ENCODE measurements around the gene CD300A. TPM values are rescaled to one million over a fixed set of nuclear protein-coding genes. Genes with fewer than 3 reads are reported as not detected.

The CD300A gene
- total and polyA plus RNA-seq, 2 donors (not counting 1 experiment from before 2014, with no cell fraction given), result 2.4 to 5.7 TPM

GRCh38 chr17:74445158-74445557, 21.3 kb upstream of the CD300A start:
- ChIA-PET CTCF (interaction anchor here (1.7 to 3.4 kb wide), 4 partner anchors 8 to 78 kb away, joined by 6 to 25 read pairs (median 10); partner anchors contain the start of gene GPR142), POLR2A (no interaction called here)
- no peak overlapping the region for H3K4me2 ChIP-seq (replicated peaks; ENCODE audit: low read depth, low read length, poor library complexity, severe bottlenecking)
- DNase-seq (no peak), ATAC-seq (ENCODE audit: low read depth) (no peak)
- H3K27me3 Mint-ChIP-seq, result peaks cover 9% of the 10 kb centered on the region
- H3K4me1 ChIP-seq (ENCODE audit: control insufficient read depth in 2 of 2, insufficient read depth in 2 of 2, low read length in 2 of 2), result peaks cover 15 to 22% of the 10 kb centered on the region in 2 donors
- H3K9me3 ChIP-seq (ENCODE audit: control extremely low read depth in 1 of 3, control insufficient read depth in 2 of 3, insufficient read depth in 1 of 3, low read length in 2 of 3), result peaks cover 0 to 20% (median 0%) of the 10 kb centered on the region in 3 donors
- no peaks in the 10 kb centered on the region for H3K79me2 ChIP-seq (ENCODE audit: control insufficient read depth, insufficient read depth, low read length)
- no peak overlapping the region for H3K9ac ChIP-seq (ENCODE audit: low read length)
- H3K27ac ChIP-seq (ENCODE audit: low read length in 2 of 2), result no peak overlapping the region
- no peak overlapping the region for H3K4me3 ChIP-seq (ENCODE audit: control extremely low read depth in 1 of 5, extremely low read depth in 1 of 5, insufficient read depth in 1 of 5, low read depth in 2 of 5, low read length in 4 of 5)
- WGBS (ENCODE audit: insufficient coverage), result 100% methylated on average over 1 of the region's 7 CpGs
- H3K27me3 ChIP-seq (replicated peaks in 1 of 4; ENCODE audit: control extremely low read depth in 1 of 4, control insufficient read depth in 3 of 4, insufficient read depth in 4 of 4, low read length in 3 of 4), result peaks cover 0 to 7% (median 0%) of the 10 kb centered on the region in 4 experiments
- H3K4me1 Mint-ChIP-seq, result peaks cover 18% of the 10 kb centered on the region
- intact Hi-C loops (cut with micrococcal nuclease), result no loop called here
- no peak overlapping the region for H2AFZ ChIP-seq (ENCODE audit: insufficient read depth, low read depth, low read length, poor library complexity, severe bottlenecking)
- H3K9me3 Mint-ChIP-seq (ENCODE audit: insufficient read depth), result no peaks in the 10 kb centered on the region
- H3K4me3 Mint-ChIP-seq, result no peak overlapping the region
- H3K36me3 ChIP-seq (replicated peaks in 1 of 2; ENCODE audit: control extremely low read depth in 1 of 2, control insufficient read depth in 1 of 2, extremely low read depth in 1 of 2, insufficient read depth in 2 of 2, low read length in 1 of 2), result no peaks in the 10 kb centered on the region
- H4K20me1 ChIP-seq (ENCODE audit: control insufficient read depth, insufficient read depth, low read length, poor library complexity, severe bottlenecking), result no peaks in the 10 kb centered on the region
- no peak for TF ChIP-seq EZH2 (IDR thresholded peaks at IDR 0.05; ENCODE audit: borderline replicate concordance, insufficient read depth, low read depth, low read length, poor library complexity, severe bottlenecking)
- no peak for TF ChIP-seq CTCF (IDR thresholded peaks at IDR 0.05)
- H3K27ac Mint-ChIP-seq, result no peak overlapping the region

- ChIA-PET CTCF (interaction anchor here (1.8 kb wide), 1 partner anchor 11 kb away, joined by 11 read pairs; no protein-coding TSS in a partner anchor), POLR2A (no interaction called here)
- peaks cover 15% of the 10 kb centered on the region for H3K4me1 Mint-ChIP-seq
- WGBS (ENCODE audit: insufficient coverage), result 34% methylated on average over 24 of the region's 31 CpGs
- H3K9me3 Mint-ChIP-seq (ENCODE audit: insufficient read depth), result no peaks in the 10 kb centered on the region
- peaks cover 0 to 8% (median 0%) of the 10 kb centered on the region in 4 experiments for H3K27me3 ChIP-seq (replicated peaks in 1 of 4; ENCODE audit: control extremely low read depth in 1 of 4, control insufficient read depth in 3 of 4, insufficient read depth in 4 of 4, low read length in 3 of 4)
- H3K27ac ChIP-seq (ENCODE audit: low read length in 2 of 2), result no peak overlapping the region
- no peak overlapping the region for H3K4me2 ChIP-seq (replicated peaks; ENCODE audit: low read depth, low read length, poor library complexity, severe bottlenecking)
- H3K36me3 ChIP-seq (replicated peaks in 1 of 2; ENCODE audit: control extremely low read depth in 1 of 2, control insufficient read depth in 1 of 2, extremely low read depth in 1 of 2, insufficient read depth in 2 of 2, low read length in 1 of 2), result no peaks in the 10 kb centered on the region
- DNase-seq, result no peak
- no peak for TF ChIP-seq CTCF (IDR thresholded peaks at IDR 0.05)
- no peak for TF ChIP-seq EZH2 (IDR thresholded peaks at IDR 0.05; ENCODE audit: borderline replicate concordance, insufficient read depth, low read depth, low read length, poor library complexity, severe bottlenecking)
- intact Hi-C loops (cut with micrococcal nuclease), result no loop called here
- no peaks in the 10 kb centered on the region for H3K79me2 ChIP-seq (ENCODE audit: control insufficient read depth, insufficient read depth, low read length)
- no peak overlapping the region for H3K27ac Mint-ChIP-seq
- no peak for ATAC-seq (ENCODE audit: low read depth)
- peaks cover 14% of the 10 kb centered on the region for H3K27me3 Mint-ChIP-seq
- H3K9ac ChIP-seq (ENCODE audit: low read length), result no peak overlapping the region
- peaks cover 0 to 10% (median 0%) of the 10 kb centered on the region in 3 donors for H3K9me3 ChIP-seq (ENCODE audit: control extremely low read depth in 1 of 3, control insufficient read depth in 2 of 3, insufficient read depth in 1 of 3, low read length in 2 of 3)
- no peak overlapping the region for H3K4me3 ChIP-seq (ENCODE audit: control extremely low read depth in 1 of 5, extremely low read depth in 1 of 5, insufficient read depth in 1 of 5, low read depth in 2 of 5, low read length in 4 of 5)
- H3K4me1 ChIP-seq (ENCODE audit: control insufficient read depth in 2 of 2, insufficient read depth in 2 of 2, low read length in 2 of 2), result peaks cover 15 to 21% of the 10 kb centered on the region in 2 donors
- H2AFZ ChIP-seq (ENCODE audit: insufficient read depth, low read depth, low read length, poor library complexity, severe bottlenecking), result no peak overlapping the region
- H4K20me1 ChIP-seq (ENCODE audit: control insufficient read depth, insufficient read depth, low read length, poor library complexity, severe bottlenecking), result no peaks in the 10 kb centered on the region
- no peak overlapping the region for H3K4me3 Mint-ChIP-seq
Observed at GRCh38 chr17:74446551-74447500, 19.6 kb upstream of the CD300A start.

All from B cell (primary cell).